ENCODE results near the gene ATP8A2. TPM values are rescaled to one million over a fixed set of nuclear protein-coding genes. Genes with fewer than 3 reads are reported as not detected.
A peak's percentile ranks its signal among the peaks of the same experiment; 100 is the strongest.

The ATP8A2 gene
- total RNA-seq, 1 donor from 2014 or later: not detected

- TF ChIP-seq CTCF (IDR thresholded peaks at IDR 0.05; ENCODE audit: insufficient read depth, low read length, severe bottlenecking): no peak
- Histone ChIP-seq H3K27me3 (ENCODE audit: control insufficient read depth, insufficient read depth, low read length) (no peaks in the 10 kb centered on the region), H3K36me3 (ENCODE audit: control insufficient read depth, insufficient read depth, low read length) (no peaks in the 10 kb centered on the region), H3K4me3 (ENCODE audit: low read depth, low read length) (no peak overlapping the region)
- peak; percentile 100 for DNase-seq (ENCODE audit: low read depth)
- no peak for FAIRE-seq
These were observed 529.9 kb downstream of the ATP8A2 start for GRCh38 chr13:25901460-25902376.

- FAIRE-seq: no peak
- DNase-seq (ENCODE audit: low read depth): no peak
- Histone ChIP-seq H3K27me3 (ENCODE audit: control insufficient read depth, insufficient read depth, low read length) (no peaks in the 10 kb centered on the region), H3K36me3 (ENCODE audit: control insufficient read depth, insufficient read depth, low read length) (no peaks in the 10 kb centered on the region), H3K4me3 (ENCODE audit: low read depth, low read length) (no peak overlapping the region)
- no peak for TF ChIP-seq CTCF (IDR thresholded peaks at IDR 0.05; ENCODE audit: insufficient read depth, low read length, severe bottlenecking)
These were observed 530.7 kb downstream of the ATP8A2 start for GRCh38 chr13:25902455-25902854.

- Histone ChIP-seq H3K36me3 (ENCODE audit: control insufficient read depth, insufficient read depth, low read length) (no peaks in the 10 kb centered on the region), H3K27me3 (ENCODE audit: control insufficient read depth, insufficient read depth, low read length) (no peaks in the 10 kb centered on the region), H3K4me3 (ENCODE audit: low read depth, low read length) (no peak overlapping the region)
- FAIRE-seq (no peak), DNase-seq (ENCODE audit: low read depth) (peak; percentile 63)
- no peak for TF ChIP-seq CTCF (IDR thresholded peaks at IDR 0.05; ENCODE audit: insufficient read depth, low read length, severe bottlenecking)
These were observed 531.1 kb downstream of the ATP8A2 start for GRCh38 chr13:25902891-25903341.

GRCh38 chr13:25904830-25905229 is 533.1 kb downstream of the ATP8A2 start:
- Histone ChIP-seq H3K27me3 (ENCODE audit: control insufficient read depth, insufficient read depth, low read length) (no peaks in the 10 kb centered on the region), H3K4me3 (ENCODE audit: low read depth, low read length) (no peak overlapping the region), H3K36me3 (ENCODE audit: control insufficient read depth, insufficient read depth, low read length) (no peaks in the 10 kb centered on the region)
- FAIRE-seq: no peak
- DNase-seq (ENCODE audit: low read depth): no peak
- no peak for TF ChIP-seq CTCF (IDR thresholded peaks at IDR 0.05; ENCODE audit: insufficient read depth, low read length, severe bottlenecking)

- FAIRE-seq (peak; percentile 40), DNase-seq (ENCODE audit: low read depth) (no peak)
- TF ChIP-seq CTCF (IDR thresholded peaks at IDR 0.05; ENCODE audit: insufficient read depth, low read length, severe bottlenecking): no peak
- no peaks in the 10 kb centered on the region for H3K27me3 ChIP-seq (ENCODE audit: control insufficient read depth, insufficient read depth, low read length)
- no peaks in the 10 kb centered on the region for H3K36me3 ChIP-seq (ENCODE audit: control insufficient read depth, insufficient read depth, low read length)
- no peak overlapping the region for H3K4me3 ChIP-seq (ENCODE audit: low read depth, low read length)
These were observed 533.8 kb downstream of the ATP8A2 start for GRCh38 chr13:25905611-25906010.
